HG03571 (cell line): ENCODE results near the gene GPC6.

Experiments used
- ATAC-seq: cut with Tn5 transposase; IDR thresholded peaks from one replicate; pipeline ENCODE4 v1.9.1; 2021; ENCODE audit not compliant: unreplicated experiment

GPC6 gene

DNA sequence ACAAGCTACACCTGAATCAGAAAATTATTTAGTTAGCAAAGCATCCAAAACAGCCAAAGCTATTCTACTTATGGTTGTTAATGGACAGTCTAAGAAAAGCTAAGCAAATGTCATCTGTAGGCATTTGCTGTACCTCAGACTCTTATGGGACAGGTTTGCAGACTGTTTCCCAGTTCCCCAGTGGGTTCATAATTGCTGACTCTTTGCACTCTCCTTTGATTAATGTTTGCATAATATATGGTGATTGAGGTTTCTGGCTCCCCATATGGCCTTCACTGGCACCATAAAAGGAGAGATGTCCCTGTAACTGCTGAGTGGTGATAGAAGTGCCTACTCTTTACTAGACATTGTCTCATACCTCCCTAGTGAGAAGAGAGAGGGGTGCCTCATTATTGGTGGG is 142.1 kb downstream of the GPC6 start:
- ATAC-seq: no peak

DNA sequence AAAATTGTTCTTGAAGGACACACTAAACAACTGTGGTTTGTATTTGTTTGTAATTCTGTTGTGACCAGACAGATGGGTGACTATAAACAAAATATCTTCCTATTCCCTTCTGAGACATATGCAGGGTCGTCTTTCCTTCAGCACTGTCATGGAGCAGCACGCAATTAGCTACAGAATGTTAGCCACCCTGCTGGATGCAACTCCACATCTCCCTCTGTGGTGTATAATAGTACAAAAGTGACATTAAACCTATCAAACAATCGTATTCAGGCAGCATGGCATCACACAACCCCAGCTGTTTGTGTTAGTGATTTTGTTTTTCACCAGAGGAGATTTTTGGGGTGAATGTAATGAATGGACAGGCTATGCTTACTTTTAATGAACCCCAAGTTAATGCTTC is 146.2 kb downstream of the GPC6 start:
- ATAC-seq: no peak

GRCh38 chr13:93375491-93375890 is 148.9 kb downstream of the GPC6 start:
- no peak for ATAC-seq

- ATAC-seq: no peak
These were observed 150.6 kb downstream of the GPC6 start for GRCh38 chr13:93377196-93377595.

- ATAC-seq: no peak
These were observed 151.6 kb downstream of the GPC6 start for GRCh38 chr13:93378184-93378583.

- ATAC-seq: no peak
These were observed 159.5 kb downstream of the GPC6 start for GRCh38 chr13:93386116-93386515.

GRCh38 chr13:93388701-93389100 is 162.1 kb downstream of the GPC6 start:
- ATAC-seq: no peak

DNA sequence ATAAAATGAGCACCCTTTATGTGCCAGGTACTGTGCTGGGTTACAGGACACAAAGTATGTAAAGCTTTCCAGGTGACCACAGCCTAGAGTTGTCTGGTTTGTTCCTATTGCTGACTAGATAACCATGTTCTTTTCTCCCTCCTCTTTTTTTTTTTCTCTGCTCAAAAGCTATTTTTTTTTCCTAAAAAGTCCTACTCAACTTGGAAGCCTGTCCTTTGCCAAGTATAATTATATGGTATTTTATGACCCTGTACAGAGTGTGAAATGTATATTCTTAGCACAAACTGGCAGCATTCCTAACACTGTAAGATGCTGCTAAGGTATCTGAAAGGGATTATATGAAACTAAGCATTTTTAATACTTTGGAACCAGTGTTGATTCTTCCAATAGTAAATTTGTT is 171.0 kb downstream of the GPC6 start:
- ATAC-seq: no peak

DNA sequence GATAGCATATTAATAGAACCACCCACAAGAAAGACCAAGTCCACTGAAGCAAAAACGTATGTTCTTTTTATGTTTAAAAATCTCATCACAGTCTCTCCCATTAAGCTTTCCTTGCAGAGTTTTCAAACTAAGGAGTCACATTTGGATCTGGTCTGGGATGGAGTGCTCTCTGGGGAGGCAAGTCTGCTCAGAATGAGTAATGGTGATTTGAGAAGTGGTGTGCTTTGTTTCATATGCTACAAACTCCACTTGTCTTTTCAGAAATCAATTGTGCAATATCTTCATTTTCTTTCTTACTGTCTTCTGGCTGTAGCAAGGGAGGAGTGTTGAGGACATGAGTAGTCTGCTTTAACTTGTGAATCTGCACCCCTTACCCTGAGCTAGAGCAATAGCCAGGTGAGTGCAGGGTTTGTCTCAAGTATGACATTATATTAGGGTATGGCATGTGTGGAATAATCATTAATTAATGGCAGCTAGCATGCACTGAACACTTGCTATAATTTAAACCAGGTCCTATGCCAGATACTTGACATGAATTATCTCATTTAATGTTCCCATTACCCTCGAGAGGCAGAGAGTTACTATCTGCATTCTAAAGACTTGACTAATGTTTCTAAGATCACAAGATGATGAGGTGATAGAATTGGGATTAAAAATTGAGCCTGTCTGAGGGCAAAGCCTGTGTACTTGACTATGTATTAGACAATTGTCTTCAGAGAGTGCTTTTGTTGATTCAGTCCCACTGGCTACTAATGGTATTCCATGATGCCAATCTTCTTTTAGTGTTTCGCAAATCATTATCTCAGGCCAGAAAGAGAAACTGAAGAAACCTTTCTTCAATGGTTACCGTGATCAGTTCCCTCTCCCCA is 171.8 kb downstream of the GPC6 start:
- no peak for ATAC-seq

DNA sequence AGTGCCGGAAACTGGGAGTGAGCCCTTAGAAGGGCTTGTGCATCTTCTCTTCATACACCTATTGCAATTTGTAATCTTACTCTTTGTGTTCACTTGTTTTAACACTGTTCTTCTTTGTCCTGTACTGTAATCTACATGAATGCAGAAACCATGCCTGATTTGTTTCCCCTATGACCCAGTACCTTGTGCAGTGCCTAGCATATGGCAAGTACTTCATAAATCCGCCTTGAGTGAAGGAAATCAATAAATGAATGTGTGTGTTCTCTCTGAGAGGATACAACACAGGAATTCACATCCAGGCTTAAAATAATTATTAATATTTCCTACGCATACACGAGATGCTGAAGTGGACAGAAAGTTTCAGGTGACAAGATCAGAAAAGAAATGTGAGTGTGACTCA is 172.6 kb downstream of the GPC6 start:
- ATAC-seq: no peak

- ATAC-seq: no peak
These were observed 179.5 kb downstream of the GPC6 start for GRCh38 chr13:93406136-93406535.

GRCh38 chr13:93407551-93407950 is 180.9 kb downstream of the GPC6 start:
- no peak for ATAC-seq

- ATAC-seq: no peak
These were observed 182.4 kb downstream of the GPC6 start for GRCh38 chr13:93409001-93409400.

- ATAC-seq: no peak
These were observed 183.2 kb downstream of the GPC6 start for GRCh38 chr13:93409816-93410215.

- ATAC-seq: no peak
These were observed 184.6 kb downstream of the GPC6 start for GRCh38 chr13:93411186-93411680.

GRCh38 chr13:93412676-93413075 is 186.1 kb downstream of the GPC6 start:
- ATAC-seq: no peak

- no peak for ATAC-seq
These were observed 187.5 kb downstream of the GPC6 start for GRCh38 chr13:93413972-93414717.

GRCh38 chr13:93416736-93417355 is 190.2 kb downstream of the GPC6 start:
- ATAC-seq: no peak

DNA sequence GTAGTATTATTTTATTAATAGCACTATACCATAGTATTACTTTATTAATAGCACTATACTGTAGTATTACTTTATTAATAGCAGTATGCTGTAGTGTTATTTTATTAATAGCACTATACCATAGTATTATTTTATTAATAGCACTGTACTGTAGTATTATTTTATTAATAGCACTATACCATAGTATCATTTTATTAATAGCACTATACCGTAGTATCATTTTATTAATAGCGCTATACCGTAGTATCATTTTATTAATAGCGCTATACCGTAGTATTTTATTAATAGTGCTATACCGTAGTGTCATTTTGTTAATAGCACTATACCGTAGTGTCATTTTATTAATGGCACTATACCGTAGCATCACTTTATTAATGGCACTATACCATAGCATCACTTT is 191.8 kb downstream of the GPC6 start:
- no peak for ATAC-seq

DNA sequence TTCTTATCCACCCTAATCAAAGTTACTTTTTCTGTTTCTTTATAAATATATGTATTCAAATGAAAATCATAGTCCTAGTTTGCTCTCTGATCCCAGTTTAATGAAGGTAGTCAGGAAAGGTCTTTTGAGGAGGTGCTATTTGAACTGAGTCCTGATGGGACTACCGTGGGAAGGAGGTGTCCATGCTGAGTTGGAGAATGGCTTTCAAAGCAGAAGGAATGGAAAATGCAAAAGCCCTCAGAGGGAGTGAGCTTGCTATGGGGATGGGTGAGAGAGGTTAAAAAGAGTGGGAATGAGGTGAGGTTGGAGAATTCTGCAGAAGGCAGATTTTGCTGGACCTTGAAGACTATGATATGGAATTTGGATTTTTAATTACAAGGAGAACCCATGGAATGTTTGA is 193.6 kb downstream of the GPC6 start:
- ATAC-seq: no peak

GRCh38 chr13:93420887-93421286 is 194.3 kb downstream of the GPC6 start:
- no peak for ATAC-seq
